Endometrial microvascular endothelial cells (primary cell): ENCODE data around the gene CELF2. TPM values are rescaled to one million over a fixed set of nuclear protein-coding genes. Genes with fewer than 3 reads are reported as not detected.

Experiments used
- in situ Hi-C: cut with HindIII; loops from 2 replicates; pipeline ENCODE4 v1.10.0; 2017; ENCODE audit warnings: low sequenced_read_pairs, low pct_unique_long_range_greater_than_20kb; ENCODE audit errors: inconsistent ontology term
- total RNA-seq: library from RNA; depleted of rRNA; stranded (reverse); fragments of >200 nt; gene quantifications from one replicate; pipeline ENCODE4 v1.2.3, GENCODE V29; 2015; ENCODE audit errors: inconsistent ontology term

CELF2 gene
- total RNA-seq, 1 donor from 2014 or later: 2.5 TPM

- in situ Hi-C loops: no loop called here
Measured at GRCh38 chr10:11159543-11160215, 142.0 kb downstream of the CELF2 start.

DNA sequence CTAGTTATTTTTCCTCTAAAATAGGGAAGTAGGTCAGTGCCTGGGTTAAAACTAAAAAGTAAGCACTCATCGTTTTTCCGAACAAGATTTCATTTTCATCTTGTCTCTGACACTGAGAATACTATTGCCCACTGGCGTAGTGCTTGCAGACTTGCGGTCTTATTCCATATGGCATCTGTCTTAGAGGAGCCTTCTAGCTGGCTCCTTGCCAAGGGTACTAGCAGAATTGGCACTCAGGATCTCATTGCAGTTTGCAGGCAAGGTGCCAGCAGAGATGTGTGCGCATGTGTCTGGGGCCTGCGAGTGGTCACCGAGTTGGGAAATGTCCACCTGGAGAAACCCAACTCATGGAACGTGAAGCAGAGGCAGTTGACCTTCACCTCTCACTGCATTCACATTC, 143.4 kb downstream of the CELF2 start:
- in situ Hi-C loops: no loop called here

GRCh38 chr10:11161910-11162309, 144.2 kb downstream of the CELF2 start:
- in situ Hi-C loops: no loop called here

GRCh38 chr10:11162828-11163599, 145.3 kb downstream of the CELF2 start:
- in situ Hi-C loops: no loop called here

DNA sequence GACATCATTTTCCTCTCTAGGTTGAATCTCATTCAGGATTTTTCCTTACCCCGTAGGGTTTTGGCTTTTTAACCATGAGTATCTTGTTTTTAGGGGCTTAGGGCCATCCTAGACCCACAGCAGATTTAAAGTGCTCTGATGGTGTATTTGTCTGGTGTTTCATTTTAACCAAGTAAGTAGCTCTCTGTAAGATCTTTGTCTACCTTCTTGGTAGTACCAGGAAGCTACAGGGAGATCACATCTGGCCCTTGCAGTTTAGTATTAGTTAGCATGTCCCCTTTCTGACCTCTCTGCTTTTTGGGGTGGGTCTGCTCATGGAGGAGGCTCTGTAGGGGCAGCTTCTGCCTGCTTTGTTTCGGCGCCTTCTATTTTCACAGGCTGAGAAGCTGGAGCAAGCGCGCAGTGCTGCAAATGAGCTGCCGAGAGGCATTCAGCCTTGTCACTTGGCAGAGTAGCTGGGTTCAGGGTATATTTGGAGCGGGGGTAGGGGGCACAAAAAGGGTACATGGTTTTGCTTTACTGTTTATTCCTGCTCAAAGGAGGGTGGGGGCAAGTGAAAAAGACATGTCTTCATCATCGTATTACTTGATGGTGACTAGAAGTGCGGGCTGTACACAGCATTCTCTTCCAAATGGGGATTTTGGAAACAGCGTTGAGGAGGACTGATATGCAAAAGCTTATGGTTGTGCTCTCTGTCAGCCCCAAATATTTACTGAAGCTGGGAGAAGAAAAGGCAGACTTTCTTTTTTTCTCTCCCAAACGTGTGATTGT, 146.3 kb downstream of the CELF2 start:
- in situ Hi-C loops: no loop called here

DNA sequence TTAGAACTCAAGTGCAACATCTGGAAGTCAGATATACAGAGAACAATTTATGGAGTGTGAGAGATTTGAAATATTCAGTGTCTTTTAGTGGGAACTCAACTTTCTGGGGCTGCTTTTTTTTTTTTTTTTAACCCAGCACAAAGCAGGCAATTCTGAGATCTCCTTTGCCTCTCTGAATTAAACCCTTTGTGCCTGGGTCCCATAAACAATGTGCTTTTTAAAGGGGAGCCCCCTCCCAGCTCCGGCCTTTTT, 146.8 kb downstream of the CELF2 start:
- in situ Hi-C loops: no loop called here

DNA sequence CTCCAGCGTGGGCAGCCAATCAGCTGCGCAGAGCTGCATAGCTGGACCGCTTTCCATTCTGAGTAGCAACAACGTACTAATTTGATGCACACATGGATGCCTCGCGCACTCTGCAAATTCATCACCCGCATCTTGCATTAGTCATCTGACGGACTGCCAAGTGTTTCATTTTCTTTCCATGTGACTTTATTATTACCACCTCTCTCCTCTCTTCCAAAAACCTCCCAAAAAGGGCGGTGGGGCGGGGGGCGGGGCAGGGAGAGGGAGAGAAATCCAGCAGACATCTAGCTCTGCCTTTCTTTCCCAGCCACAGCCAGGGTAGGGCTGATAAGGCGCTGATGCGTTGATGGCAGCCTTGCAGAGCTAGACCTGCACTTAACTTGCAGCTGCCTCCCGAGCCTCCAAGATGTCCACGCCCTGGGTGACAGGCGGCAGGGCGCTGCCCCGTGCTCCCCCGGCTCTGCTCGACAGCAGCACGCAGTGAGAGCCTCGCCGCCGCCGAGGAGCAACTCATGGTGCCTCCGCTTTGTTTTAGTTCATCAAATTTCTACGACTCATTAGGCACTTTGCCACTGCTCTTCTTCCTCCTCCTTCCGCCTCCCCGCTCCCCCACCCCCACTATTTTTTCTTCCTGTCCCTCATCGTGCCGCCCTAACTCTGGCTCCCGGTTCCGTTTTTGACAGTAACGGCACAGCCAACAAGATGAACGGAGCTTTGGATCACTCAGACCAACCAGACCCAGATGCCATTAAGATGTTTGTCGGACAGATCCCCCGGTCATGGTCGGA, 147.3 kb downstream of the CELF2 start:
- in situ Hi-C loops: no loop called here

DNA sequence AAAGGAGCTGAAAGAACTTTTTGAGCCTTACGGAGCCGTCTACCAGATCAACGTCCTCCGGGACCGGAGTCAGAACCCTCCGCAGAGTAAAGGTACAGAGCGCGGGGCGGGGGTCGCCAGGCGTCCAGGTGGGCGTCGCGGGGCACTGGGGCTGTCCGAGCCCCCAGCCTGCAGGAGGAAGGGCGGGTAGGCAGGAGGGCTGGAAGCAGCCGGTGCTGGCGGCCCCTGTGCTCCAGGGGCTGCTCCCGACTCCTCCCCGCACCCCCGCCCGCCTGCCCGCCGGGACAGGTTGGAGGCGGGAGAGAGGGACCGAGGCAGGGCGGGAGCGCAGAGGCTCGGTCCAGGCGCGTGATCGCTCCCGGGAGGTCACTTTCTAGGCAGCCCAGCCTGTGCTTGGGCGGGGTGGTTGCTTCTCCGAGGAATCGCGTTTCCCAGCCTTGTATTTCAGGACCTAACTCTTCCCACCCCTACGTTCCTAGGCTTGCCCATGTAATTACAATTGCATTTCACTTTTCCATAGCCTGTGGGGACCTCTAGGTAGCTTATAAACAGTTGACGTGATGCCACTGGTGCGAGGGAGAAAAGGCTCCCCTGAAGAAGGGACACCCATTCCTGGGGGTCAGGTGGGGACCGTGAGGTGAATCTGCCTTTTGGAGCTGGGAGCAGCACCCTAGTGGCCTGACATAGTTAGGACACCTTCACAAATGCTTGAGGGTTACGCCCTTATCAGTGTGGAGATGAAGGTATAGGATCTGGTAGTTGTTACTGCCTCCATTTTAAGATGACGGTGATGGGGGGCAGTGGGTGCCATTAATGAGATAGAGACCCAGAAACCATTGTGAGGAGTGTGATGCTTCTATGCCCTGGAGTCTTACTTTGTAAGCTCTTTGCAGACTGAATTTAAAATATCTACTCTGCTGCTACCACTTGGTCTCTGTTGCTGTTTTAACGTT, 148.2 kb downstream of the CELF2 start:
- in situ Hi-C loops: no loop called here

- in situ Hi-C loops: no loop called here
Measured at GRCh38 chr10:11166550-11166949, 148.9 kb downstream of the CELF2 start.

GRCh38 chr10:11167233-11167966, 149.7 kb downstream of the CELF2 start:
- in situ Hi-C loops: no loop called here

GRCh38 chr10:11168423-11169090, 150.9 kb downstream of the CELF2 start:
- in situ Hi-C loops: no loop called here

- in situ Hi-C loops: no loop called here
Measured at GRCh38 chr10:11169976-11170375, 152.3 kb downstream of the CELF2 start.

DNA sequence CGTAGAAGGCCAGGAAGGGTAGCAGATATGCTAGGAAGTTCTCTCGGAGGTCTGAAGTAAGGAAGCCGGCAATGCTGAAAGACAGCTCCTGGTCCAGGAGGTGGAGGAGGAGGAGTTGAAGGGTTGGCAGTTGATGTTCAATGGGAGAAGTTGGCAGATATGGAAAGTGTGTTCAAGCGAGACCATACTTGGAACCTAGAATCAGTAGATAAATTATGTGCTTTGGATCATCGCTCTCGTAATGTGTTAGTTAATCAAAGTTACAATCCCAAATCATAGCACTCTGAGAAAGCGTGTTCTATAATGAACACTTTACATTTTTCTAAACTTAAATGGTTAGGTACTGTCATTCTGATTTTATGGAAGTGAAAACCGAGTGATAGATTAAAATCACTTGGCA, 152.9 kb downstream of the CELF2 start:
- in situ Hi-C loops: no loop called here

DNA sequence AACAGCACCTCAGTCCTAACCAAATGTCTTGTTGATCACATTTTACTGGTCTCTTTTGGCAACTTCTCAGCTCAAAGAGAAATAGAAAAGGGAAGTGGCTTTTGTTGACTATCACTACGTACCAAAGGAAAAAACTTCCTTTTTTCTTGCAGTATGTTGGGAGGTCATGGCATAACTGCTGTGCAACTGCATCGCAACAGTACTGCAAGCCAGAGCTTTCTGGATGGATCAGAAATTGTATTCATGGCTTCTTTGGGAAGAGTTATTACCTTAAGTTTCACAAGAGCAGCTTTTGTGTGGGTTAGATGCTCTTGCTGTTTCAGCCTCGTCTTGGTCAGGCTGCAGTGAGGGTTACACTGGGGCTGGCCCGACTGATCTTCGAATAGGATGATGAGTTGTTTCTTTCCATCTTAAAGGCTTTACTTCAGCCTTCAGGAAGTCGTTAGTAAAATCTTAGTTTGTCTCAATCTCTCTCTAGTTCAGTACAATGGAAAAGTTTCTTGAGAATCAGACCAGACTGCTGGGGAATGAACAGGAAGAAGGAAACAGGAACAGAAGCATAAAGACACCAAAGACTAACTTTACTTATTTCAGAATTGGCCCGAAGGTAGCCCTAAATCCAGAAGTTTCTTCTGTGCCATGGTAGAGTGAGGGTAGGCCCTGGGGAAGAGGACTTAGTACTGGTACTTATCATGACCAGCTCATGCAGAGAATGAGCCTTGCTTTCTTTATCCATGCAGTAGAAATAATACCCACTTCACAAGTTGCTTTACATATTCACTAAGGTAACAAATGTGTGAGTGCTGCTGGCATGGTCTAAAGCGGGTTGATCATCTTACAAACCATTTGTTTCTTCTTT, 153.6 kb downstream of the CELF2 start:
- in situ Hi-C loops: no loop called here

DNA sequence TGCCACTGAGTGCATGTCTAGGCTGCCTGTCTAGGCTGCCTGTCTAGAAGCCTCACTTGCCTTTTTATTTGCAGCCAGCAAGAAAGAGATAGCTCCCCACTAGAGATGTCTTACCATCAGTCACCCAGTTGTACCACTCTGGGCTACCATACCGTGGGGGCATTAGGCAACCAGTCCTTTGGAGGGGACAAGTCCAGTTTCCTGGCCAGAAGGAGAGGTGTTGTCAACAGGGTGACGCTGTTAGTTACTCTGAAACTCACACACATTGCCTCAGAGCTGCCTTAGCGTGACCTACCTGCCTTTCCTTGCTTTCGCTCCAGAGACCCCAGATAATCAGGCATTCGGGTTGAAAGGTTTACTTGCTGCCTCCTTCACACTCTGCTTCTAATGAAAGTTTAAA, 155.4 kb downstream of the CELF2 start:
- in situ Hi-C loops: no loop called here

- in situ Hi-C loops: no loop called here
Measured at GRCh38 chr10:11175823-11176243, 158.2 kb downstream of the CELF2 start.
